Calu3 (cell line): Measurements from ENCODE around the gene CLIP4. TPM values are rescaled to one million over a fixed set of nuclear protein-coding genes. Genes with fewer than 3 reads are reported as not detected.

Source experiments
- BruUV-seq: library from RNA; stranded (reverse); fragments of 400-500 nt; replicated peaks from 2 replicates; lab custom pipeline; 2021; lab: Mats Ljungman, UMichigan
- CTCF ChIA-PET: fragments of 300-600 bp; sonication (Branson Sonifier 250); formaldehyde crosslinking; loops from one replicate; lab custom pipeline; 2022; ENCODE audit warnings: antibody characterized with exemption; lab: Charles Lee
- DNase-seq: peaks from one replicate; pipeline ENCODE4 v3.0.0; 2022
- H3K27ac Mint-ChIP-seq: one replicate; pipeline ENCODE4 v1.8.0; 2022; ENCODE audit warnings: mixed read lengths; ENCODE audit not compliant: unreplicated experiment
- H3K27me3 Mint-ChIP-seq: one replicate; pipeline ENCODE4 v1.8.0; 2022; ENCODE audit warnings: mixed read lengths; ENCODE audit not compliant: unreplicated experiment
- H3K36me3 Mint-ChIP-seq: one replicate; pipeline ENCODE4 v1.8.0; 2022; ENCODE audit warnings: mild to moderate bottlenecking, moderate library complexity, mixed read lengths; ENCODE audit not compliant: insufficient read depth, unreplicated experiment
- H3K4me1 Mint-ChIP-seq: one replicate; pipeline ENCODE4 v1.8.0; 2022; ENCODE audit warnings: mild to moderate bottlenecking, low read depth, mixed read lengths; ENCODE audit not compliant: unreplicated experiment
- H3K4me3 Mint-ChIP-seq: one replicate; pipeline ENCODE4 v1.8.0; 2022; ENCODE audit warnings: mild to moderate bottlenecking, low read depth, moderate library complexity, mixed read lengths; ENCODE audit not compliant: unreplicated experiment
- H3K9me3 Mint-ChIP-seq: one replicate; pipeline ENCODE4 v1.8.0; 2022; ENCODE audit warnings: low read depth, mixed read lengths; ENCODE audit not compliant: unreplicated experiment
- CTCF ChIP-seq: fragments of 200-600 bp; IDR thresholded peaks from one replicate; pipeline ENCODE4 v1.8.0; 2022; ENCODE audit warnings: antibody characterized with exemption; ENCODE audit not compliant: unreplicated experiment
- intact Hi-C: fragments of 100-400 bp; cut with micrococcal nuclease; formaldehyde crosslinking; loops from one replicate; pipeline ENCODE4 v1.10.0; 2022; ENCODE audit not compliant: unreplicated experiment
- total RNA-seq: library from RNA; stranded (reverse); gene quantifications from 2 replicates; pipeline ENCODE4 v1.2.3, GENCODE V29; 2022

Gene CLIP4
- total RNA-seq, 1 experiment from 2014 or later, result 184 TPM

- DNase-seq, result no peak
- Mint-ChIP-seq H3K27me3 (no peaks in the 10 kb centered on the region), H3K27ac (peak overlapping the region; percentile 89), H3K4me3 (peak overlapping the region; percentile 53), H3K4me1 (peaks cover 47% of the 10 kb centered on the region), H3K36me3 (peaks cover 91% of the 10 kb centered on the region), H3K9me3 (no peaks in the 10 kb centered on the region)
- BruUV-seq, result TSS peak; percentile 84
- TF ChIP-seq CTCF, result no peak
- intact Hi-C loops, result loop anchor here (5.0 kb wide), 1 partner anchor 38 kb away; no protein-coding TSS in a partner anchor
- CTCF ChIA-PET, result interaction anchor here (0.9 to 2.7 kb wide), 4 partner anchors 9 to 21 kb away, joined by 3 to 15 read pairs (median 6); no protein-coding TSS in a partner anchor
Observed at GRCh38 chr2:29129586-29130281, 14.5 kb downstream of the CLIP4 start.

- no peaks in the 10 kb centered on the region for H3K9me3 Mint-ChIP-seq
- no peaks in the 10 kb centered on the region for H3K27me3 Mint-ChIP-seq
- BruUV-seq, result no TSS peak
- peak; percentile 46 for DNase-seq
- peaks cover 41% of the 10 kb centered on the region for H3K4me1 Mint-ChIP-seq
- H3K4me3 Mint-ChIP-seq, result peak overlapping the region; percentile 53
- intact Hi-C loops, result loop anchor here (5.0 kb wide), 1 partner anchor 37 kb away; no protein-coding TSS in a partner anchor
- peaks cover 88% of the 10 kb centered on the region for H3K36me3 Mint-ChIP-seq
- no peak for TF ChIP-seq CTCF
- CTCF ChIA-PET, result interaction anchor here (1.0 to 2.7 kb wide), 4 partner anchors 10 to 92 kb away, joined by 4 to 15 read pairs (median 6); no protein-coding TSS in a partner anchor
- peak overlapping the region; percentile 89 for H3K27ac Mint-ChIP-seq
Observed at GRCh38 chr2:29130295-29130694, 15.1 kb downstream of the CLIP4 start.

- no peaks in the 10 kb centered on the region for H3K27me3 Mint-ChIP-seq
- CTCF ChIA-PET, result no interaction called here
- DNase-seq, result no peak
- H3K9me3 Mint-ChIP-seq, result peaks cover 2% of the 10 kb centered on the region
- no peak for TF ChIP-seq CTCF
- peaks cover 89% of the 10 kb centered on the region for H3K36me3 Mint-ChIP-seq
- H3K4me1 Mint-ChIP-seq, result peaks cover 38% of the 10 kb centered on the region
- H3K27ac Mint-ChIP-seq, result no peak overlapping the region
- intact Hi-C loops, result loop anchor here (5.0 kb wide), 1 partner anchor 32 kb away; no protein-coding TSS in a partner anchor
- H3K4me3 Mint-ChIP-seq, result no peak overlapping the region
- no TSS peak for BruUV-seq
Observed at GRCh38 chr2:29134933-29135332, 19.7 kb downstream of the CLIP4 start.

- H3K27me3 Mint-ChIP-seq, result no peaks in the 10 kb centered on the region
- H3K4me3 Mint-ChIP-seq, result peak overlapping the region; percentile 19
- no peak for DNase-seq
- peak overlapping the region; percentile 30 for H3K27ac Mint-ChIP-seq
- H3K4me1 Mint-ChIP-seq, result peaks cover 34% of the 10 kb centered on the region
- BruUV-seq, result no TSS peak
- peaks cover 82% of the 10 kb centered on the region for H3K36me3 Mint-ChIP-seq
- CTCF ChIA-PET, result no interaction called here
- TF ChIP-seq CTCF, result no peak
- H3K9me3 Mint-ChIP-seq, result peaks cover 5% of the 10 kb centered on the region
- intact Hi-C loops, result no loop called here
Observed at GRCh38 chr2:29139152-29139551, 23.9 kb downstream of the CLIP4 start.
